Measurements from ENCODE around the gene SMTNL2.

SMTNL2 gene

DNA sequence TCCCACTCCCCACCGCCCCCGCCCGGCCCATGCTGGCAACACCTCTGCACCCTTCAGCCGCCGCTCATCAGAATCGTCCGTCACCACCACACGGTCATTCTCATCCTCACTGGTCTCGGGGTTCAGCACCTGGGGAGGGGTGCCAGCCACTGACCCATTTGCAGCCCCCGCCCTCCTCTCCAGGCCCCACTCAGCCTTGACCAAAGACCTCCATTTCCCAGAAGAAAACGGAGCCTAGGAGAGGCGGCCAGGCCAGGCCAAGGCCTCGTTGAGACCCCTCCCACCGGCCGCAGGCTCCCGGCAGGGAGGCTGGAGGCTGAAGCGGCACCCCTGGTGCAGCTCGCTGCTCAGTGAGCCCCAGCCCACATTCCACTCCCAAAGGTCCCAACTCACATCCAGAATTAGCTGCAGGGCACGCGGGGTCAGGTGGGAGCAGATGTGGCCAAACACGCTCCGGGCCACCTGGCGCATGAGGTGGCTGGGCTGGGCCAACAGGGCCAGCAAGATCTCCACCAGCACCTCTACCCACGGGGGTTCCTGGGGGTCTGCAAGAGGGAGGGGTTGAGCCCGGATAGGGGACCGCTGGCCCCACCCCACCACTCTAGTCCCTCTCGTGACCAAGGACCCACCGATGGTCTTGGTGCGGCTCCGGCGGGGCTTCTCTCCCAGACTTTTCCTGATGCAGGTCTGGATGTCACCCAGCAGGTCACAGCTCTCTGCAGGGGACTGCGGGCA, 38.9 kb upstream of the SMTNL2 start:
- no peak for DNase-seq (ENCODE audit: low read depth in 2 of 2)

GRCh38 chr17:4547118-4547906, 37.0 kb upstream of the SMTNL2 start:
- no peak for DNase-seq (ENCODE audit: low read depth in 2 of 2)

DNA sequence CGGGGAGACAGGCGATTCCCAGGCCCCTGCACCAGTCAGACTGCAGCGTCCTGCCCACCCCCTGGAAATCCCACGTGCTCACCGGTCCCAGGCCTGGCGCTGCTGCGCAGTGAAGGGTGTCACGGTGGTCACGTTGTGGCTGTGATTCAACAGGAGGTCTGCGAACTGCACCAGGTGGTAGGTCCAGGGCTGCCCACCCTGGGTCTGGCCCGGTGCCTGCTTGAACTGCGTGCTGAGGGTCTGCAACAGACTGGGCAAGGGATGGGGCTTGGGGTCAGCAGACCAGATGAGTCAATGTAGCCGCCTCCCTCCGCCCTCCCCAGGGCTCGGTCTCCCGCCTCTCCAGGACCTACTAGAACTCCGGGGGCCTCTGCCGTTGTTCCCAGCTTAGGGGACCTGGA, 36.3 kb upstream of the SMTNL2 start:
- no peak for DNase-seq (ENCODE audit: low read depth in 2 of 2)

- DNase-seq (ENCODE audit: low read depth in 2 of 2): no peak
Measured at GRCh38 chr17:4548721-4549531, 35.4 kb upstream of the SMTNL2 start.

DNA sequence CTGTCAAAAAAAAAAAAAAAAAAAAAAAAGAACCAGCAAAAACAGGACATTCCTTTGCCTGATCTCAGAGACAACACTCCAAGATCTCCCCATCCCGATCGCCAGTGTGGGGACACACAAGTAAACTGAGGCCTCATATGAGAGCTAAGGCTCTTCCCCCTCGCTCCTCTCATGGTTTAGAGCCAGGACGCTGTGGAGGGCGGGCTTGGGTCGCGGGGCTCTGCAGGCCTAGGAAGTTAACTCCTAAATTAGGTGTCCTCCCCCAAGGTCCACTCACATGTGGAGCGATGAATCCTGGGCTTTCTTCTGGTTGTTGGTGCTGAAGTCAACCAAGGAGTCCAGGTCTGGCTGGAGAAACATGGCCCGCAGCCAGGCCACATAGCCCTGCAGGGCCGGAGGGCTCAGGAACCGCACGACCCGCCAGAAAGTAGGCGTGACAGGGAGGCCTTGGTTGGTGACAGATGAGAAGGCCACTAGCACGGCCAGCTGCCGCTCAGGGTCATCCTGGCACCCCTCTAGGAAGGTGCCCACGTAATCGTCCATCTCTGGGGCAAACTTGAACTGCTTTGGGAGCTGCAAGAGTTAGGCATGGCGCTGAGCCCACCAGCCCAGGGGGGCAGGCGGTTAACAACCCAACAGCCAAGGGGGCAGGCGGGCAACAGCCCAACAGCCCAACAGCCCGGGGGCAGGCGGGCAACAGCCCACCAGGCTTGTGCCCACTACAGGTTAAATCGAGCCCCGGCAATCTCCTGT, 34.4 kb upstream of the SMTNL2 start:
- DNase-seq (ENCODE audit: low read depth in 2 of 2): no peak

DNA sequence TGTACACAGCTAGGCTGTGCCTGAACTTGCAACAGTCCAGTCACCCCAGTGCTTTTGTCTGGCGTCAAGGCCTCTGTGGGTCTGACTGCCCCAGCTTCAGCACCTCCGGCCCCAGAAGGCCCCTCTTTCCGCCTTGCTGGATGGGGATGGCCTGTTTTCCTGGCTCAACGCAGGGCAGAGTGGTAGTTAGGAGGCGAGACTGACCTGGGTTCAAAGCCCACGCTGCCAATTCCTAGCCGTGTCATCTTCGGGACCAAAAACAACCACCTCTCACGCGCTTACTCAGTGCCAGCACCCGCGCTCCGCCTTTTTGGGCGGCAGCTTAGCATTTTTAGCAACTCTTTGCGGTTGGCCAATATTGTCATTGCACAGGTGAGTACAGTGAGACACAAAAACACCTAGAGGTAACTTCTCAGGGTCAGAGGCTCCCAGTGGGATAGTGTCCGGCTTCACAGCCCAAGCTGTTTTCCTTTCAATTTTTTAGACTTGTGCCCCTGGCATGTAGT, 33.7 kb upstream of the SMTNL2 start:
- no peak for DNase-seq (ENCODE audit: low read depth in 2 of 2)

GRCh38 chr17:4551141-4551540, 33.2 kb upstream of the SMTNL2 start:
- DNase-seq (ENCODE audit: low read depth in 2 of 2): no peak

DNA sequence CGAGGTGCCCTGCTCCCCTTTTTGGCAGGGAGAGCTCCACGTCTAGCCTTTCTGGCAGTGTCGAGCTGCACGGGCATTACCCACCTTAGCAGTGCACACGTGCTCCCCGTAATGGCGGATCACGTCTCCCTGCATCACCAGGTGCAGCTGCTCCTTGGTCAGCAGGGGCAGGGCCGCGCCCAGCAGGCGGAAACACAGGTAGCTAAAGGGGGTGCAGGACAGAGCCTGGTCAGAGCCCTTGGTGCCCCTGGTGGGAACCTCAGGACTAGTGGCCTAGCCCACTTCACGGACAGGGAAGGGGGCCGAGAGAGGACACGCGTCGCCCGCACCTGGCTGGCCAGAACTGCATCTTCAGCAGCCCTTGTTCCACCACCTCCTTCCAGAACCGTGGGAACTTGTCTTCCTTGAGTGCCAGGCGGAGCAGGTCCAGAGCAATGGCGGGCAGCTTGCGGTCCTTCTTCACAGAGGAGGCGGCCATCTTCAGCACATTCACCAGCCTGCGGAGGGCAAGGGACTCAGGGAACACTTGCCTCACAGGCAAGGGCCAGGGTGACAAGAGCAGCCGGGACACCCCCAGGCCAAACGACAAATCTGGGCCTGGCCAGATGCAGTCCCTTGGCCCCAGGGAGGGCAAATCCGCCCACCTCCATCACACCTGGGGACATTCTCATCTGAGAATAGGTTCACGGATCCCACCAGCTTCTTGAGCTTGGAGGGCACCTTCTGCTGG, 32.4 kb upstream of the SMTNL2 start:
- DNase-seq (ENCODE audit: low read depth in 2 of 2): no peak

DNA sequence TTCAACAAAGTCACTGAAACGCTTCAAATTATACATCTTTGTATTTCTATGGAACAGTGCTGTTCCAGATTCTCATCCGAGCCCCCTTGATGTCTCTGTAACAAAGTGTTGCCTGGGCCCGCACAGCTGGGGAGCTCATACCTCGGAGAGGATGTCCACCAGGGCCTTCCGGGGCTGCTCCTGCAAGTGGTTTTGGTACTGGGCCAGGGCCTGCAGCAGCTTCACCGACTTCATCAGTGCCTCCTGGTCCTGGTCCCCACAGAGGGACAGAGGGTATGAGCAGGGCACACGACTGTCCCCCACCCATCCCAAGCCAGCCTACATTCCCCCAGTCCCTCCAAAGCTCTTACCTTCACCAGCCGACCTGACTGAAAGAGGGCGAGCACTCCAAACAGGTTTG, 30.7 kb upstream of the SMTNL2 start:
- no peak for DNase-seq (ENCODE audit: low read depth in 2 of 2)

DNA sequence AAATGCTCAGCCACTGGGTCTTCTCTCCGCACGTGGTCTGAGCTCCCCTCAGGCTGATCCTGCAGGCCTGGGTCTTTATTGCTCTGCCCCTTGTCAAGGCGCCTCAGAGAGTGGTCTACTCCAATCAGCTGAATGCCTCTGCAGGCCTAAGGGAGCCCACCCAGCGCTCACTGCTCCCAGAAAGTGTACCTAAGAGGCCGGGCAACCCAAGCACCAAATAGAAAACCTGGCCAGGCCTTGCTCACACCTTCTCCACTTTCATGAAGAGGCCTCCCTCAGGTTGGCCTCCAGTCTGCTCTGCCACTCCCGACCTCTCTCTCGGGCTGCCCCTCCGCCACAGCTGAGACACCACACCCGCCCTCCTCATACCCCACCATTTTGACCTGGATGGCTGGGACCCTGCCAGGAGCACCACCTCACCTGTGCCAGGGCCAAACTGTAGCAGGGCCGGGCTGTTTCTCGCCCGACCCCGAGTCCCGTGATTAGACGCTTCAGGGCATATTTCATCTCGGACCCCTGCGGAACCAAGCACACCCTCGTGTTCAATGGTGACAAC, 29.8 kb upstream of the SMTNL2 start:
- no peak for DNase-seq (ENCODE audit: low read depth in 2 of 2)

DNA sequence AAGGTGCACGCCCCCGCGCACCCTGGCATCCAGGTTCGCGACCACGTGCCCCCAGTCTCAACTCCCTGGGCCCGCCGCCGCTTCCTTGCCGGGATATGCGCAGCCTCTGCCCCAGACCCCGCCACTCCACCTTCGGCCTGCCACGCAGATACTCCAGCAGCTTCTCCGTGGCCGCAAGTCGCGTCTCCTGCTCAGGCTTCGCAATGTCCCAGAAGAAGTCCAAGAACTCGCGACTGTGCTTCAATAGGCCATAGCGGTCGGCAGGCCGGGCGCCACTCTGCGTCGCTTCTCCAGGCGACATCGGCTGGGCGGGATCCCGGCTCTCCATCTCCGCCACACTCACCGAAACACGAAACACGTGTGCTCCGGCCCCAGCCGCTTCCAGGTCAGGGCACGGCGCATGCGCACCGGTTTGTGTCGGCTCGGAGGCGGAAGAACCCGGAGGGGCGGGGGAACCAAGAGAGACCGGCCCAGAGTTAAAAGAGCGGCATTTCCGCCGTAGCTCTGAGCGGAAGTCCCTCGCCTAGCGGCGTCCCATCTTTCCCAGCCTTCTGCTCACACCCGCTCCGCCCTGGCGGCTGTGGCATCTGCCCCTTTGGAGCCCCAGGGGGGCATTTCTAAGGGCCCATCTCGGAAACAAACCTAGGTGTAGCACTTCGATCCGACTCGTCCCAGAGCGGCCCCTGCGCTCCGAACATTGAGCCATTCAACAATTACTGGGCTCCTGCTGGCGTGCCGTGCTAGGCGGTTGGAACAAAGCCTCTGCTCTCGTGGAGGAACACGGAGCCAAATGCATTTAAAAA, 29.1 kb upstream of the SMTNL2 start, which contains the start of gene MYBBP1A:
MYBBP1A (minus strand) TSS at position 388 of the 803 bp plus-strand sequence; CDS start at position 328, 60 bp downstream.
- peak; percentile 96 to 97 for DNase-seq (ENCODE audit: low read depth in 2 of 2)

DNA sequence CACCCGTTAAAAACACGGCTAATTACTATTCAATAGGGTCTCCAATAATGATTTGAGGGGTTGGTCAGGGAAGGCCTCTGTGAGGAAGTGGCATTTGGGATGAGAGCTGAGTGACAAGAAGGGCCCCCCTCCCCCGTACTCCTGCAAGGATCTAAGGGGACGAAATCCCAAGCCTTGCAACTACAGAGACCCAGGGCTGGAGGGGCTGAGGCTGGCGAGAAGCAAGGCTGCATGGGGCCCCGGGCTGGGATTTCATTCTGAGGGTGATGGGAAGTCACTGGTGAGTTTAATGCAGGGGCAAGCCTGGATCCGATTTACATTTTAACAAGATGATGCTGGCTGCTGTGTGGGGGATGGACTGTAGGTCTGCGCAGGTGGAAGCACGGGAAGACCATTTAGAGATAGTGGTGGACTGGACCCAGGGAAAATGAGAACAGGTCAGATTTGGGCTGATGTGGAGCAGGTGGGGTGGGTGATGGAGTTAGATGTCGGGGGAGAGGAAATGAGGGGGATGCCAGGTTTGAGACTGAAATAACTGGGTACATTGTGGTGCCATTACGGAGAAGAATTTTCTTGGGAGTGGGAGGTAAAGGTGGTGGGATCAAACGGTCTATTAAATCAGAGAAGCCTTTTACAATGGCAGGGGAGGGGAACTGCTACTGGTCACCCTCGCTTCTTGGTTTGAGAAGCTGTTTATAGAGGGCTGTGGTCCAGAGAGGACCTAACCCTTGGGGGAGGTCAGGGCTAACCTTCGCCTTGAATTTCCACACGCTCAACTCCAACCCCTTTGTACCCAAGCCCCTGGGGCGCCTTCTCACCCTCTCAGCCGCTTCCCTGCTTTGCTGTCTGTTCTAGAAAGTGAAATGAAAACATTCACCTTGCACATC, 28.2 kb upstream of the SMTNL2 start:
- DNase-seq (ENCODE audit: low read depth in 2 of 2): no peak

- DNase-seq (ENCODE audit: low read depth in 2 of 2): no peak
Measured at GRCh38 chr17:4556996-4557395, 27.3 kb upstream of the SMTNL2 start.

GRCh38 chr17:4557626-4558346, 26.5 kb upstream of the SMTNL2 start:
- no peak for DNase-seq (ENCODE audit: low read depth in 2 of 2)

- DNase-seq (ENCODE audit: low read depth in 2 of 2): no peak
Measured at GRCh38 chr17:4558347-4558971, 25.9 kb upstream of the SMTNL2 start.

GRCh38 chr17:4559139-4559791, 25.1 kb upstream of the SMTNL2 start:
- no peak for DNase-seq (ENCODE audit: low read depth in 2 of 2)

DNA sequence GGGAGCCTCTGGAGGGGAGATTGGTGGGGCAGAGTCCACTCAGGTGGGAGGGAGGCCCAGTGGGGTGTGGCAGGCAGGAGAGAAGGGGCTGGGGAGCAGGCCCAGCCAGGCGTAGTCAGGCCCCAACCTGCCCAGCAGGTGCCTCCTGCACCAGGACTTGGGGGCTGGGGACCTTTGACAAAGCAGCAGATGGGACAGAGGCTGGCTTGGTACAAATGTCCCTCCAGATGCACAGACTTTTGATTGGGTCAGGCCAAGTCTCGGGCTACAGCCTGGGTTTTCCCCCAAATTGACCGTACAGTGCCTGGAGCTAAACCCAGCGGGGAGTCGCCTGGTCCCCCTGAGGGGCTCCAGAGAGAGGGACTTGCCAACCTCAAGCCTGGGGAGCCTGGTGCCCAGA, 24.4 kb upstream of the SMTNL2 start:
- DNase-seq (ENCODE audit: low read depth in 2 of 2): no peak

Data from stimulated activated CD4-positive, alpha-beta T cell treated with anti-CD3 and anti-CD28 coated beads, Interleukin-1b, Interleukin-23, amount 100 ng/mL, for 4 hours (primary cell).